HG03025 (cell line): ENCODE measurements around the gene RBFOX1.
"Not testable (repeated sequence)": the region's sequence is repeated elsewhere in the genome, so short reads cannot be mapped to it uniquely, and the experiment has no call there.

Experiments used
- ATAC-seq: cut with Tn5 transposase; IDR thresholded peaks from one replicate; pipeline ENCODE4 v1.9.1; 2021; ENCODE audit warnings: mild to moderate bottlenecking, moderate library complexity; ENCODE audit not compliant: unreplicated experiment, low FRiP score

The RBFOX1 gene

GRCh38 chr16:7449306-7449705 is 116.7 kb downstream of the RBFOX1 start:
- ATAC-seq = no peak

GRCh38 chr16:7449808-7450207 is 117.2 kb downstream of the RBFOX1 start:
- no peak for ATAC-seq

DNA sequence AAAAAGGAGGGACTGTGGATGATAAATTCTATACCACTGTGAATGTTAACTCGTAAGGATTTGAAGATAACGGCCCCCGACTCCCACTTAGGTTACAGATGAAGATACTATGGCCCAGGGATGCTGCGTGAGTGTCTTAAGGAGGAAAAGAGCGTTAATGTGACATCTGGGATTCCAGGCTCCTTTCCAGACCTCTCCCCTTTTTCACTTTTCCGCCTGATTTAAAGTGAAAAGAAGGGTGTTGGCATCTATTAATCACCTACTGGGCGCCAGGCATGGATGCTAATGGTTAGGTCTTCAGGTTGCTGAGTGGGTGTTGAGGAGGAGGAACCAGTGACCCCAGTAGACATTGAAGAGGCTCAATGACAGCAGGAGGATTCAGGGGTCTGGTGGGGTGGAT is 117.8 kb downstream of the RBFOX1 start:
- no peak for ATAC-seq

DNA sequence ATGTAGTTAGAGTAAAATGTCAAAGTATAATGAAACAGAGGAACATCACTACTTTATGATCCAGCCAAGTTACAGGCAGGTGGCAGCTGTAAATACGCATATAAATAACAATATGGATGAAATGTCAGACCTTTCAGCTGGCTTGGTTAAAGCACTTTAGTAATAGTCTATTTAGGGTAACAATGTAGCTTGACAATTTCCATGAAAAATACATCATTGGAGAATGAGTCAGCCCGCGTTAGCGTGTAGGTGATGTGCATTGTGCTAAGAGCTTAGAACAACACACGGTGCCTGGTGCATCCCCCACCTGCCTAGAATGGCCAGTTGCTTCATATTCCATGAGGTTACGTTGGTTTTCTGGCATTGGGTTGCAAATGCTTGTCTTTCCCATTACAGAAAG is 119.4 kb downstream of the RBFOX1 start:
- ATAC-seq = no peak

DNA sequence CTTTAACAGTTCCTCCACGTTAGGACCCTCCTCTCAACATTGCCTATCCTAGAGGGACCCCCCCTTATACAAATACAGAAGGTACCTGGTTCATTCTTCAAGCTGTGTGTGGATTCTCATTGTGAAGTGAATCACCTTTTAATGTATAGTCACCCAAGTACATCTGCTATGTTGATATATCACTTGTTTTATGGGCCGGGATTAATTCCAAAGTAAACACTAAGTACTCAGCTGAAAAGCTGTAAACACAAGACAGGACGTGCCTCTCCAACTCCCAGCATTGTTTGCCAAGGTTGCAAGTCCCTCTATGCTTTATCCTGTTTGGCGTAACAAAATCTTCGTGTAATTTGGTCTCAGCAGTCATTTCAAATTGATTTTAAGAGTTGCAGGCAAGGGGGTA is 123.6 kb downstream of the RBFOX1 start:
- no peak for ATAC-seq

DNA sequence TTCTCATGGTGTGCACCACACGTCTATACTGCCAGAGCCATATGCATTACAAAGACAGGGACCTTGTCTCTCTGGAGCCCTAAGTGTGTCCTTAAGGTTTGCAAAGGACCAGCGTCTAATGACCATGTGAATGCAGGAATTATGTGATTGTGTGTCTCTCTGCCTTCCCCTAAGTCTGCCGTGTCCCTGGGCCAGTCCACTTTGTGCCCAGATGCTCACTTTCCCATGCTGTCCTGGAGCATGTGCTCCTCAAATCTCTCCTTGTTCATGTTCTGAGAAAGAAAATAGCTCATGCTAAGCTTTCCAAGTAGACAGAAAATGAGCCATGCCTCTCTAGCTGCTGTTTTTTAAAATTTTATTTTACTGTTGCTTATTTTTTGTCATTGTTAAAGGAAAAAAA is 125.5 kb downstream of the RBFOX1 start:
- no peak for ATAC-seq

GRCh38 chr16:7470344-7470743 is 137.7 kb downstream of the RBFOX1 start:
- no peak for ATAC-seq

- no peak for ATAC-seq
Observed at GRCh38 chr16:7471268-7471667, 138.6 kb downstream of the RBFOX1 start.

- ATAC-seq = no peak
Observed at GRCh38 chr16:7482032-7482431, 149.4 kb downstream of the RBFOX1 start.

DNA sequence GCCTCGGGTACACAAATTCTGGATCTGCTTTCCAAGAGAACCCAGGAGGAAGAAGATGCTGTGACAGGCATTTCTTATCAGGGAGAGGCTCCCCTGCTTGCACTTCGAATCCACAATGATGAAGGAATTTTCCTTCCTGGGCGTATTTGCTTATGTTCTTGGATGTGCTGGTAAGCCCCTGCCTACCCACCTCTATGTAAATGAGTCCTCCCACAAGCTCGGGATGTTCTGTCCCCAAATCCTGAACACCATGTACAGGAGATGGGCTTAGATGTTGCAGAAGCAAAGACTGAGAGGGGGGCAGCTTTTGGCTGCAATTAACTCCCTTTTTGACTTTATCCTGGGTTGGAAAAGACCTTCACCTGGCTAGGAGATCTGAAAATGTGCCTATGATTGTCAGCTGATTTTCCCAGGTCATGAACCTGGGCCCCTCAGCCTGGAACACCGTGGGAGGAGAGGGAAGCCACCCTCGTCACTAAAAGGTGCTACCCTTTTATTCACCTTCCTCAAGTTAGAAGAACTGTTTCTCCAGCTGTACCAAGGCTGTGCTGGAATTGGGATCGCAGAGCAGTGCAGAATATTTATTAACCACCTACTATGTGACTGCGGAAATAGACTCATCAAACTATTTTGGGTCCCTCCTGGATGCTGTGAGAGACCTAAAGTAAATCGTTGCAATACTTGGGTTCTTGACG is 150.1 kb downstream of the RBFOX1 start:
- no peak for ATAC-seq

DNA sequence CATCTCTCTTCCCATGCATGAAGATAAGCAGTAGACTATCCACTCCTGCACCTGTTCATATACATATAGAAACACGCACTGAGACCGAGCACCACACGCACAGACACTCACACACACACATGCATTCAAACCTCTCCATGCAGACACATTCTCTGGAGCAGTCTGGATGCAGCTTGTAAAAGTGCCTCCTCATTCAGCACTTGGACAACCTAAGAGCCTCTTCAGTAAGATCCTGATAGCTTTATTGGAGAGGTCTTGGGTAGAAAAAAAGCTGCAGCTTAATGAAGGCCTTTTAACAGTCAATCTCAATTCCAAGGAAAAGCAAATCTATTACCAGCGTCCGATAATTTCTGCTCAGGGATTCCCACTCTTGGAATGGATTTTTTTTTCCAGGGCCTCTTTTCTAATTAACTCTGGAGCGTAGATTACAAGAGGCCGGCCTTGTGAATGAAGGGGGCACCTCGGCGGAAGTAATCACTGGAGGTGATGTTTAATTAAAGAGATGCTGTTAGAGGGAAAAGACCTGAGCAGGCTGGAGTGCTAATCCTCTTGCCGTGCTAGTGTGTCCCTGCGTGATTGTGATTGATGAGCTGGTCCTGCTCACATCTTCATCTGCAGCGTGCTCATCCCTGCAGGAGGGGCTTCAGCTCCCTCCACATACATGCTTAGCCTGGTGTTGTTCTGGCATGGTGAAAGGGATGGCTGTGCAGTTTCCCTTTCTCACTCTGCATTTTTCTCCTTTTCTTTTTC is 155.1 kb downstream of the RBFOX1 start:
- no peak for ATAC-seq

DNA sequence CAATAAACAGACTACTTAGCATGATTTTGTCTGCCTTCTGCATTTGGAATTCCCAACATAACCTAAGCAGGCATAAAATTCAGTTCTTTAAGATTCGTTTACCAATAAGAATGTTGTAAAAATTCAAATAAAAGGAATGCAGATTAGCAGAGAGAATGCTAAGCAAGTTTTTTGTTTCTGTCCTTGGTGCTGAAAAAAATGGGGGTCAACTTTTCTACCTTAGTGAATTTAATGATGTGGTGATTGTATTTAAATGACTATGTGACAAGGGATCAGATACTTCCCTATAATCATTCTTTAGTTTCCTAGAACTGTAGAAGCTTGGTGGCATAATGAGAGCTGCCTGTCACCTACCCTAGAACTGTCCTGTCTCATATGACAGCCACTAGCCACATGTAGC is 159.5 kb downstream of the RBFOX1 start:
- no peak for ATAC-seq

- no peak for ATAC-seq
Observed at GRCh38 chr16:7493133-7493532, 160.5 kb downstream of the RBFOX1 start.

DNA sequence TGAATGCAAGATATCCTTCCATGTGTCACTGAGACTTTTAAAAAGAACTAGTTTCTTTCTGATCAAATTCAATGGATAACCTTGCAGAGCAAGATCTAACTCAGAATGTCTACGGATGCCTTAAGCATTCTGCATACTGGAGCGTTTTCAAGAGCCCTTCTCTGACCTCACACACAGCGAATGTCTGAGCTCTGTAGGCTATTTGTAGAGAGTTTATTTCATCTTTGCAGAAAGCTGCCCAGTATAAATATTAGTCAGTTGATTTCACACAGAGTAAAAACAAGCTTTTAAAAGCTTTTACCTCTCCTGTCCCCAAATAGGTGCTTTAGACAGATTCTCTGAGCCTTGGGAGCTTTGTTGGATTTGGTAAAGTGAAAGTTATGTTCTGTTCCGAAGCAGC is 165.0 kb downstream of the RBFOX1 start:
- ATAC-seq = no peak

DNA sequence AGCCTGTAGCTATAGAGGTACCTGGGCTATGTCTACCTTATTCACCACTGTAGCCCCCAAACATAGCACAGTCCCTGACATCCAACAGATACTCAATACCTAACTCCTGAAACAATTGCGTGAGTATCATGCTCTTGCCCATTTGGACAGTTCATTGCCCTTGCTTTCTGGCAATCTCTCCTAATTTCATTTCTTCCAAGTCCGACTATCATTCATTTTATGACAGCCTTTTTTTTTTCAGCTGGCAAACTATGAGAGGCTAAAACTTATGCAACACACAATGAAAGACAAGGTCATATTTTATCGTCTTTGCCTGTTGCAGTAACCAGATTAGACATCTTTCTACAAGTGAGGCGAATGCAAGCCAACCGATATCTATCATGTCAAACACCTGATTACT is 169.2 kb downstream of the RBFOX1 start:
- no peak for ATAC-seq

GRCh38 chr16:7502591-7503157 is 170.0 kb downstream of the RBFOX1 start:
- not testable (repeated sequence) for ATAC-seq

DNA sequence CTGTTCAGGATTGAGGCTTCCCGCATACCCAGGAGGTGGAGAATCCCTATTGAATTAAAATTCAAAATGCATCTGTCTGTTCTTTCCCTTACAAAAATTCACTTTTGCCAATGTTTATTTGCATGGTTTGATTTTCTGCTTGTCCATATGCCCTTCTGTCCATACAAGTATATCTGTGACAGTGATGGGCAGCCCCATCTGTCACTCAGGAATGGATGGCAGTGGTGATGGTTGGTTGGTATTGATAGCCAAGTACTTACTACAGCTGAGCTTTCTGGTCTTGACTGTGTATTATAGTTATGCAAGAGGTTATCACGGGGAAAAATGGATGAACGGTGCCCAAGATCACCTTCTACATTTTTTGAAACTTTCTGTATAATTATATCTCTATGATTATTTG is 171.0 kb downstream of the RBFOX1 start:
- no peak for ATAC-seq

DNA sequence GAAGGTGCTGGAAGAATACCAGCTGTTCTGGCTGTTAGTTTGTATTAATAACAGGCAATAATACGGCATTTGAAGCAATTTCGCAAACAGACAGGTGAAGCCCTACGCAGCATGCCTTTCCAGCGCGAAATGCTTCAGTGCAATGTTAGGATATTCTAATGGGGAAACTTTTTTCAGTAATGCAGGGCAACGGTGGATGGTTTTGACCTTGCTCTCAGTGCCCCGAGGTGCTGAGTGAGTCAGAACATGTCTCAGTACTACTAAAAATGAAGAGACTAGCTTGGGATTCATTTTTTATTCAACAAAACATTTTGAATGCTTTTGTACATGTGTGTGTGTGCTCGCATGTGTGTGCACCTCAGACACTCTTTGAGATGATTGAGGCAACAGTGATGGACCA is 172.2 kb downstream of the RBFOX1 start:
- no peak for ATAC-seq

GRCh38 chr16:7505495-7505894 is 172.8 kb downstream of the RBFOX1 start:
- no peak for ATAC-seq

GRCh38 chr16:7506363-7506762 is 173.7 kb downstream of the RBFOX1 start:
- no peak for ATAC-seq

GRCh38 chr16:7508656-7509055 is 176.0 kb downstream of the RBFOX1 start:
- no peak for ATAC-seq
